OCI-LY1 (cell line): ENCODE results near the gene SH3BP5.

Experiments
- EZH2 ChIP-seq: fragments of 200-600 bp; sonication (generic), shearing (Covaris generic); IDR thresholded peaks from 2 replicates; pipeline ENCODE4 v1.8.0; 2017; ENCODE audit warnings: borderline replicate concordance, mixed run types, mild to moderate bottlenecking, antibody characterized with exemption, low read length, moderate library complexity, mixed read lengths
- TF ChIP-seq, protein P1 (sequence below): fragments of 200-600 bp; sonication (generic), shearing (Covaris generic); IDR thresholded peaks from 2 replicates; pipeline ENCODE4 v1.5.1; 2017; ENCODE audit warnings: mild to moderate bottlenecking, antibody characterized with exemption, low read length, moderate library complexity, mixed read lengths

- TF ChIP-seq EZH2 = no peak
- TF ChIP-seq, protein P1, sequence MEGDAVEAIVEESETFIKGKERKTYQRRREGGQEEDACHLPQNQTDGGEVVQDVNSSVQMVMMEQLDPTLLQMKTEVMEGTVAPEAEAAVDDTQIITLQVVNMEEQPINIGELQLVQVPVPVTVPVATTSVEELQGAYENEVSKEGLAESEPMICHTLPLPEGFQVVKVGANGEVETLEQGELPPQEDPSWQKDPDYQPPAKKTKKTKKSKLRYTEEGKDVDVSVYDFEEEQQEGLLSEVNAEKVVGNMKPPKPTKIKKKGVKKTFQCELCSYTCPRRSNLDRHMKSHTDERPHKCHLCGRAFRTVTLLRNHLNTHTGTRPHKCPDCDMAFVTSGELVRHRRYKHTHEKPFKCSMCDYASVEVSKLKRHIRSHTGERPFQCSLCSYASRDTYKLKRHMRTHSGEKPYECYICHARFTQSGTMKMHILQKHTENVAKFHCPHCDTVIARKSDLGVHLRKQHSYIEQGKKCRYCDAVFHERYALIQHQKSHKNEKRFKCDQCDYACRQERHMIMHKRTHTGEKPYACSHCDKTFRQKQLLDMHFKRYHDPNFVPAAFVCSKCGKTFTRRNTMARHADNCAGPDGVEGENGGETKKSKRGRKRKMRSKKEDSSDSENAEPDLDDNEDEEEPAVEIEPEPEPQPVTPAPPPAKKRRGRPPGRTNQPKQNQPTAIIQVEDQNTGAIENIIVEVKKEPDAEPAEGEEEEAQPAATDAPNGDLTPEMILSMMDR = no peak
These were observed 9.3 kb downstream of the SH3BP5 start for GRCh38 chr3:15323063-15323462.
